SK-N-MC (cell line): ENCODE measurements around the gene CAMTA1.

Source experiments
- EZH2 ChIP-seq: fragments of 200-600 bp; sonication (generic); IDR thresholded peaks from one replicate; pipeline ENCODE4 v1.6.1; 2017; ENCODE audit warnings: antibody characterized with exemption
- FOXP2 ChIP-seq: optimal IDR thresholded peaks from 2 replicates; pipeline ENCODE3; 2011; ENCODE audit warnings: mild to moderate bottlenecking, moderate library complexity; ENCODE audit not compliant: insufficient read depth; ENCODE audit errors: extremely low read length, control extremely low read depth
- POLR2AphosphoS5 ChIP-seq: IDR thresholded peaks from 2 replicates; pipeline ENCODE4 v1.6.1; 2012; ENCODE audit warnings: mild to moderate bottlenecking, low read depth, low read length, borderline replicate concordance

DNA sequence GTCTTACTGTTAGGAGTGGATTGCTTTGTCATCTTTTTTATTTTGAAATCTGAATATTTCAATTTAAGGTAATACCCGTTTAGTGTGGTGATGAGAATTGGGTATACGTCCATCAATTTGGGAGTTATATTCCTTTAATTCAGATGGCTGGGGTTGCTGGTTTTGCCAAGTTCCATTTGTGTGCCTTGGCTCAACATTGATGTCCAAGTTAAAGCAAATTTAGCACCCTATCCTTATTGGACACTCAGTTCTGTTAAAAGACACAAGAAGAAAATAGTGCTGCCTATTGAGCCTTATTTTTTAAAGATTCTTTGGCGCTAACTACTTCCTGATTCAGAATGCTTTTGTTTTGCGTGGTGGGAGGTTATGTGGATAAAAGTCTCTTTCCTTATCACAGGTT is 40.6 kb downstream of the CAMTA1 start:
- no peak for TF ChIP-seq POLR2AphosphoS5
- no peak for TF ChIP-seq EZH2
- no peak for TF ChIP-seq FOXP2
